Activated naive CD4-positive, alpha-beta T cell treated with anti-CD3 and anti-CD28 coated beads, Interleukin-2, amount 10 ng/mL, durations not matched to agents 7 days and 5 days (primary cell): Measurements from ENCODE around the gene TOX2.

Experiments used
- CTCF ChIA-PET: fragments of 350-600 bp; sonication (Branson Sonifier 250); formaldehyde crosslinking; loops from one replicate; lab custom pipeline; 2021; ENCODE audit warnings: antibody characterized with exemption; lab: Charles Lee
- DNase-seq: peaks from one replicate; pipeline ENCODE4 v3.0.0-alpha.2; 2020
- H3K27ac Mint-ChIP-seq: one replicate; pipeline ENCODE4 v1.8.0; 2021; ENCODE audit warnings: mild to moderate bottlenecking, moderate library complexity, mixed read lengths
- H3K27me3 Mint-ChIP-seq: one replicate; pipeline ENCODE4 v1.8.0; 2021; ENCODE audit warnings: mild to moderate bottlenecking, mixed read lengths
- H3K36me3 Mint-ChIP-seq: one replicate; pipeline ENCODE4 v1.8.0; 2021; ENCODE audit warnings: mixed read lengths
- H3K4me1 Mint-ChIP-seq: one replicate; pipeline ENCODE4 v1.8.0; 2021; ENCODE audit warnings: mixed read lengths
- H3K4me3 Mint-ChIP-seq: one replicate; pipeline ENCODE4 v1.8.0; 2021; ENCODE audit warnings: mild to moderate bottlenecking, moderate library complexity, mixed read lengths
- H3K9me3 Mint-ChIP-seq: one replicate; pipeline ENCODE4 v1.8.0; 2021; ENCODE audit warnings: mixed read lengths

The TOX2 gene

DNA sequence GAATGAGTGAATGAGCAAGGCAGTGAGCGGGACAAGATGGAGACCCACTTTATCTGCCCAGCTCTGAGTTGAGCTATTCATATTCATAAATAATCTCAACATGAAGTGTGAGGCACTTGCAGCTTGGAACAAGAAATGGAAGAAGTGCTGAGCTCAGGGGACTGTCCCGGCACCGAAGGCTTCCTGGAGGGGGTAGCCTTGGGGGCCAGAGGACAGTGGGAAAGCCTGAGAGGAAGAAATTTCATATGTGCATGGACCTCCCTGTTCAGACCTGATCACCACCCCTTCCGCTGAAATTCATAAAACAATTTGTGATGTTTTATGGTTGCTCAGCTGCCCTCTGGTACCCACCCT, 103.2 kb downstream of the TOX2 start:
- Mint-ChIP-seq H3K27me3 (peaks cover 86% of the 10 kb centered on the region), H3K9me3 (no peaks in the 10 kb centered on the region), H3K4me3 (no peak overlapping the region), H3K36me3 (no peaks in the 10 kb centered on the region), H3K27ac (no peak overlapping the region), H3K4me1 (peaks cover 47% of the 10 kb centered on the region)
- no peak for DNase-seq
- CTCF ChIA-PET, result interaction anchor here (0.6 to 1.3 kb wide), 4 partner anchors 10 to 268 kb away, joined by 3 to 6 read pairs (median 3); no protein-coding TSS in a partner anchor

DNA sequence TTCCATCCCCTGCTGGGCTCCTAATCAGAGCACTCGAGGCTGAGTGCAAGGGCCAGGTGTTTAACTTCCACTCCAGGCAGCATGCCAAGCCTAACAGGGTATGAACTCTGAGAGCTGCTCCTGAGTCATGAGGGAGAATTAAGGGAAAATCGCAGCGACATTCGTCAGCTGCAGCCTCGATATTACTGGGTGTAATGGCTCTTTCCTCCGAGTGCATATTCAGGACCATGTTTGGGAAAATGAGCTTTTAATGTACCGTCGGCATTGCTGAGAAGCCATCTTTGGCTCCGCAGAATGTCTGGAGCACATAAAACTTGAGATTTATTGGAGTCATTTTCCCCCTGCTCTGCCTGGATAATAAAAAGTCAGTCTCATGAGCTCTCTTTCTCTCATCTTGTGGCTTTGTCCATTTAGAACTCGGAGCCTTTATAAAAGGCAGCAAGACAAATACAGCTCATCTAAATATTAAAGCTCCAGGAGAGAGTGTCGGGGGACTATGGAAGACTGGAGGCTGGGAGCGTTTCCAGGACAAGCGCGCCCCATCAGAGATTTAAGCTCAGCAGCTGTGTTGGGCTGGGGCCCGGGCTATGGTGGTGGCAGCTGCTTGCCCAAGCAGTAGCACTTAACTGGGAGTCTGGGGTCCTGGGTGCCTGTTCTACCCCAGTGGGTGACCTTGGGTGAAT, 103.7 kb downstream of the TOX2 start:
- H3K4me1 Mint-ChIP-seq, result peaks cover 48% of the 10 kb centered on the region
- DNase-seq, result no peak
- no peaks in the 10 kb centered on the region for H3K36me3 Mint-ChIP-seq
- H3K27me3 Mint-ChIP-seq, result peaks cover 86% of the 10 kb centered on the region
- no peaks in the 10 kb centered on the region for H3K9me3 Mint-ChIP-seq
- H3K4me3 Mint-ChIP-seq, result no peak overlapping the region
- CTCF ChIA-PET, result interaction anchor here (0.6 to 1.3 kb wide), 5 partner anchors 10 to 291 kb away, joined by 3 to 6 read pairs (median 3); no protein-coding TSS in a partner anchor
- no peak overlapping the region for H3K27ac Mint-ChIP-seq

GRCh38 chr20:44018942-44019637, 104.4 kb downstream of the TOX2 start:
- no peak overlapping the region for H3K4me3 Mint-ChIP-seq
- no peaks in the 10 kb centered on the region for H3K36me3 Mint-ChIP-seq

GRCh38 chr20:44019638-44020335, 105.1 kb downstream of the TOX2 start:
- DNase-seq, result peak; percentile 67
- Mint-ChIP-seq H3K4me1 (peaks cover 51% of the 10 kb centered on the region), H3K4me3 (peak overlapping the region; percentile 4), H3K9me3 (no peaks in the 10 kb centered on the region), H3K27ac (peak overlapping the region; percentile 78), H3K36me3 (no peaks in the 10 kb centered on the region), H3K27me3 (peaks cover 79% of the 10 kb centered on the region)
- CTCF ChIA-PET, result interaction anchor here (0.6 kb wide), 1 partner anchor 9 kb away, joined by 3 read pairs; no protein-coding TSS in a partner anchor

More at GRCh38 chr20:44018942-44019637, 104.4 kb downstream of the TOX2 start:
- Mint-ChIP-seq H3K27ac (peak overlapping the region; percentile 78), H3K9me3 (no peaks in the 10 kb centered on the region), H3K27me3 (peaks cover 85% of the 10 kb centered on the region), H3K4me1 (peaks cover 51% of the 10 kb centered on the region)
- CTCF ChIA-PET, result interaction anchor here (0.7 to 1.3 kb wide), 3 partner anchors 9 to 291 kb away, joined by 3 to 6 read pairs (median 4); no protein-coding TSS in a partner anchor
- no peak for DNase-seq

- peaks cover 82% of the 10 kb centered on the region for H3K27me3 Mint-ChIP-seq
- no peak overlapping the region for H3K4me3 Mint-ChIP-seq
- no peaks in the 10 kb centered on the region for H3K36me3 Mint-ChIP-seq
- H3K27ac Mint-ChIP-seq, result peak overlapping the region; percentile 78
- no peaks in the 10 kb centered on the region for H3K9me3 Mint-ChIP-seq
- CTCF ChIA-PET, result interaction anchor here (0.6 kb wide), 1 partner anchor 9 kb away, joined by 3 read pairs; no protein-coding TSS in a partner anchor
- no peak for DNase-seq
- H3K4me1 Mint-ChIP-seq, result peaks cover 51% of the 10 kb centered on the region
These were observed 105.9 kb downstream of the TOX2 start for GRCh38 chr20:44020406-44021148.

- DNase-seq, result no peak
- CTCF ChIA-PET, result no interaction called here
- Mint-ChIP-seq H3K9me3 (no peaks in the 10 kb centered on the region), H3K27ac (no peak overlapping the region), H3K27me3 (peaks cover 81% of the 10 kb centered on the region), H3K36me3 (no peaks in the 10 kb centered on the region), H3K4me1 (peaks cover 51% of the 10 kb centered on the region), H3K4me3 (no peak overlapping the region)
These were observed 106.5 kb downstream of the TOX2 start for GRCh38 chr20:44021186-44021585.

DNA sequence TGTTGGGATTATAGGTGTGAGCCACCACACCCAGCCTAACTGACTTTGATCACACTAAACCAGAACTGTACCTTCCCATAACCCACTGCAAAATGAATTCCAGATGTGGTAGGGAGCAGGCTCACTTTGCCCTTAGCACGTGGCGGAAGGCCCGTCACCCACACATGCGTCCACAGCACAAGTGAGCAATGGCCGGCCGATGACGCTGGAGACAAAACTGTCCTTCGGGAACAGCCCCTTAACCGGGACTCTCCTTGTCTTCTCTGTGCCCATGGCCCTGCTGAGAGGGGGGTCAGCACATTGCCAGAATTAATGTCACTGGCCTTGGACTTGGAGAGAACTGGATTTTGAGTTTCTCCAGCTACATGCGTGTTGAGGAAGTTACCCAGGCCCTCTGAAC, 107.2 kb downstream of the TOX2 start:
- peaks cover 53% of the 10 kb centered on the region for H3K4me1 Mint-ChIP-seq
- CTCF ChIA-PET, result interaction anchor here (0.6 kb wide), 1 partner anchor 60 kb away, joined by 3 read pairs; no protein-coding TSS in a partner anchor
- no peaks in the 10 kb centered on the region for H3K9me3 Mint-ChIP-seq
- no peak for DNase-seq
- no peaks in the 10 kb centered on the region for H3K36me3 Mint-ChIP-seq
- no peak overlapping the region for H3K4me3 Mint-ChIP-seq
- no peak overlapping the region for H3K27ac Mint-ChIP-seq
- peaks cover 79% of the 10 kb centered on the region for H3K27me3 Mint-ChIP-seq

GRCh38 chr20:44022464-44022863, 107.8 kb downstream of the TOX2 start:
- Mint-ChIP-seq H3K27me3 (peaks cover 77% of the 10 kb centered on the region), H3K9me3 (no peaks in the 10 kb centered on the region), H3K4me1 (peaks cover 55% of the 10 kb centered on the region), H3K4me3 (no peak overlapping the region), H3K36me3 (no peaks in the 10 kb centered on the region), H3K27ac (no peak overlapping the region)
- CTCF ChIA-PET, result no interaction called here
- DNase-seq, result no peak

GRCh38 chr20:44023515-44024371, 109.1 kb downstream of the TOX2 start:
- no peak overlapping the region for H3K4me3 Mint-ChIP-seq
- CTCF ChIA-PET, result no interaction called here
- H3K27me3 Mint-ChIP-seq, result peaks cover 77% of the 10 kb centered on the region
- no peaks in the 10 kb centered on the region for H3K36me3 Mint-ChIP-seq
- DNase-seq, result no peak
- H3K4me1 Mint-ChIP-seq, result peaks cover 58% of the 10 kb centered on the region
- H3K27ac Mint-ChIP-seq, result no peak overlapping the region
- H3K9me3 Mint-ChIP-seq, result no peaks in the 10 kb centered on the region

DNA sequence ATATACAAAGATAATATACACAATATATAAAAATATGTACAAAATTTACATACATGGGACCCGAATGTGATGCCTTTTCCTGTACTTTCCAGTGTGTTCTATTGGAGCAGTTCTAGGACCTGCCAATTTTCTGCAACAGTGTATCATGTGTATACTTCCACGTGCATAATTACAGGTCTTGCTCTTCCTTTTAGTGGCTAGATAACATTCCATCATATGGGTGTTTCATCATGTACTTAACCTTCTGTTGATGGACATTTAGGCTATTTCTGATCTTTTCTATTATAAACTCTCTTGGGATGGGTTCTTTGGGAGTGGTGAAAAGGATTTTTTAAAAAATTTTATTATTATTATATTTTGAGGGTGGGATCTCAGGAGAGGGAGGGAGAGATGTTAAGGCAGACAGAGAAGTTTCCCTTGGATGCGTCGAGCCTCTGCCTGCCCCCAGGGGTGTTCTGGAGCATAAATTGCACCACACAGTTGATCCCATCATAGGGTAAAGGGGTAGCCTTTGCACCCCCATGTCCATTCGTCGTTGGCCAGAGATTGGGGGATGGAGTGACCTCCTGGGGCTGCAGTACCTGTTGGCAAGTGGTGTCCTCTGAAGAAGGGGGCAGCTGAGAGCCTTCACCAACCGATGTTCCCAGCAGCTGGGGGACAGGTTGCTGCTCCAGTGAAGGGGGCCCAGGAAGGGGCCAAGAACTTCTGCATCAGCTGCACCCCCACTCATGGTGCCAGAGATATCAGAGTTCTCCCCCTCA, 110.3 kb downstream of the TOX2 start:
- Mint-ChIP-seq H3K9me3 (no peaks in the 10 kb centered on the region), H3K27me3 (peaks cover 84% of the 10 kb centered on the region), H3K4me1 (peaks cover 58% of the 10 kb centered on the region), H3K36me3 (no peaks in the 10 kb centered on the region), H3K27ac (no peak overlapping the region), H3K4me3 (no peak overlapping the region)
- DNase-seq, result no peak
- CTCF ChIA-PET, result no interaction called here

GRCh38 chr20:44025756-44026155, 111.1 kb downstream of the TOX2 start:
- CTCF ChIA-PET, result no interaction called here
- Mint-ChIP-seq H3K27me3 (peaks cover 80% of the 10 kb centered on the region), H3K27ac (no peak overlapping the region), H3K4me1 (peaks cover 58% of the 10 kb centered on the region), H3K9me3 (peaks cover 2% of the 10 kb centered on the region), H3K36me3 (no peaks in the 10 kb centered on the region), H3K4me3 (no peak overlapping the region)
- no peak for DNase-seq

- CTCF ChIA-PET, result no interaction called here
- Mint-ChIP-seq H3K36me3 (no peaks in the 10 kb centered on the region), H3K9me3 (peaks cover 3% of the 10 kb centered on the region)
These were observed 112.1 kb downstream of the TOX2 start for GRCh38 chr20:44026647-44027342.

More at GRCh38 chr20:44026647-44027342, 112.1 kb downstream of the TOX2 start:
- Mint-ChIP-seq H3K27ac (no peak overlapping the region), H3K4me3 (no peak overlapping the region), H3K4me1 (peaks cover 52% of the 10 kb centered on the region), H3K27me3 (peaks cover 74% of the 10 kb centered on the region)
- DNase-seq, result no peak
